ENCODE data around the gene RBMS3.

Gene RBMS3

GRCh38 chr3:29759411-29760225, 478.7 kb downstream of the RBMS3 start:
- no peak for DNase-seq (ENCODE audit: extremely low spot score)
- POLR2A ChIA-PET, result no interaction called here
- CTCF ChIA-PET, result interaction anchor here (1.4 kb wide), 1 partner anchor 10 kb away, joined by 4 read pairs; no protein-coding TSS in a partner anchor
- TF ChIP-seq, protein P1, sequence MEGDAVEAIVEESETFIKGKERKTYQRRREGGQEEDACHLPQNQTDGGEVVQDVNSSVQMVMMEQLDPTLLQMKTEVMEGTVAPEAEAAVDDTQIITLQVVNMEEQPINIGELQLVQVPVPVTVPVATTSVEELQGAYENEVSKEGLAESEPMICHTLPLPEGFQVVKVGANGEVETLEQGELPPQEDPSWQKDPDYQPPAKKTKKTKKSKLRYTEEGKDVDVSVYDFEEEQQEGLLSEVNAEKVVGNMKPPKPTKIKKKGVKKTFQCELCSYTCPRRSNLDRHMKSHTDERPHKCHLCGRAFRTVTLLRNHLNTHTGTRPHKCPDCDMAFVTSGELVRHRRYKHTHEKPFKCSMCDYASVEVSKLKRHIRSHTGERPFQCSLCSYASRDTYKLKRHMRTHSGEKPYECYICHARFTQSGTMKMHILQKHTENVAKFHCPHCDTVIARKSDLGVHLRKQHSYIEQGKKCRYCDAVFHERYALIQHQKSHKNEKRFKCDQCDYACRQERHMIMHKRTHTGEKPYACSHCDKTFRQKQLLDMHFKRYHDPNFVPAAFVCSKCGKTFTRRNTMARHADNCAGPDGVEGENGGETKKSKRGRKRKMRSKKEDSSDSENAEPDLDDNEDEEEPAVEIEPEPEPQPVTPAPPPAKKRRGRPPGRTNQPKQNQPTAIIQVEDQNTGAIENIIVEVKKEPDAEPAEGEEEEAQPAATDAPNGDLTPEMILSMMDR (IDR thresholded peaks at IDR 0.05; ENCODE audit: control extremely low read depth, extremely low read depth, low read depth, missing control alignments), result no peak

- ChIA-PET POLR2A (no interaction called here), CTCF (interaction anchor here (1.4 kb wide), 1 partner anchor 9 kb away, joined by 4 read pairs; no protein-coding TSS in a partner anchor)
- TF ChIP-seq, protein P1 (IDR thresholded peaks at IDR 0.05; ENCODE audit: control extremely low read depth, extremely low read depth, low read depth, missing control alignments), result no peak
- DNase-seq (ENCODE audit: extremely low spot score), result no peak
Measured at GRCh38 chr3:29760226-29760685, 479.4 kb downstream of the RBMS3 start.

DNA sequence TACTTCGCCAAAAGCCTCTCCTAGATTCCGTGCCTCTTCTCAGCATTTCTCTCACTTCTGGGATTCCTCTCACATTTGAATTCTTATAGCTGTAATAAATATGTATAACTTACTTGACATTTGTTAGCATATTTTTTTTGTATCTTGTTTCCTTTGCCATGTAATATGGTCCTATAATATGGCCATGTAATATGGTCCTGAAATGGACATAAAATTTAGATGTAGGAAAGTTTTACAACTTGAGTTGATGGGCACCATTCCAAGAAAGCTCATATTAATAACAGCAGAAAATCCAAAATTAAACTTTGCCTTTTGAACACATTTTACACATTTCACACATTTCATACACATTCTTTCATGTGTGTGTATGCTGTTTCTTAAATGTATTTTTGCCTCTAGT, 480.6 kb downstream of the RBMS3 start:
- ChIA-PET CTCF (interaction anchor here (0.6 kb wide), 1 partner anchor 13 kb away, joined by 3 read pairs; no protein-coding TSS in a partner anchor), POLR2A (no interaction called here)
- TF ChIP-seq, protein P1 (IDR thresholded peaks at IDR 0.05; ENCODE audit: control extremely low read depth, extremely low read depth, low read depth, missing control alignments), result no peak
- no peak for DNase-seq (ENCODE audit: extremely low spot score)

- no peak for DNase-seq (ENCODE audit: extremely low spot score)
- TF ChIP-seq, protein P1 (IDR thresholded peaks at IDR 0.05; ENCODE audit: control extremely low read depth, extremely low read depth, low read depth, missing control alignments), result no peak
- ChIA-PET CTCF (interaction anchor here (0.9 kb wide), 1 partner anchor 10 kb away, joined by 3 read pairs; no protein-coding TSS in a partner anchor), POLR2A (no interaction called here)
Measured at GRCh38 chr3:29763115-29763514, 482.2 kb downstream of the RBMS3 start.

DNA sequence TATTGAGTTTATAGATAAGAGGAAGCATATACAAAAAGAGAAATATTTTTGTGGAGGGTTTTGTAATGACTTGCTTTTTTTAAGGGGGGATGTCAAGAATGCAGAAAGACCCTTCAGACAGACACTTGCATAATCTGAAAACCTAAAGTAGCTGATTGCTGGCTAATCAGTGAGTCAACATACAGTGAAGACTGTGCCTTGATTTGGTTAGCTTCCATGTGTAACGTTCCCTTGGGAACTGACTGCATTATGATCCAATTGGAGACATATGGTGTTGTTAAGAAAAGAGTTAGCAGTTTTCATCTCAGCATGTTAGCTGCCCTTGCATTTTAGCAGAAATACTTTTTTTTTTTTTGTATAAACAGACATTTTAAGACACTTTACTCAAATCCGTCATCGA, 483.2 kb downstream of the RBMS3 start:
- ChIA-PET POLR2A (no interaction called here), CTCF (interaction anchor here (1.8 kb wide), 1 partner anchor 1096 kb away, joined by 3 read pairs; no protein-coding TSS in a partner anchor)
- TF ChIP-seq, protein P1 (IDR thresholded peaks at IDR 0.05; ENCODE audit: control extremely low read depth, extremely low read depth, low read depth, missing control alignments), result no peak
- no peak for DNase-seq (ENCODE audit: extremely low spot score)

- ChIA-PET POLR2A (no interaction called here), CTCF (interaction anchor here (1.2 to 1.8 kb wide), 3 partner anchors 13 to 1097 kb away, joined by 3 to 5 read pairs (median 4); no protein-coding TSS in a partner anchor)
- TF ChIP-seq, protein P1 (IDR thresholded peaks at IDR 0.05; ENCODE audit: control extremely low read depth, extremely low read depth, low read depth, missing control alignments), result peak; percentile 27
- no peak for DNase-seq (ENCODE audit: extremely low spot score)
Measured at GRCh38 chr3:29764603-29765254, 483.9 kb downstream of the RBMS3 start.

Data from GM10248 (cell line).